Measurements from ENCODE around the gene GRB10.

GRB10 gene

GRCh38 chr7:50803359-50804337, 21.0 kb upstream of the GRB10 start:
- DNase-seq = no peak

- no peak for DNase-seq
Measured at GRCh38 chr7:50801907-50802306, 19.2 kb upstream of the GRB10 start.

DNA sequence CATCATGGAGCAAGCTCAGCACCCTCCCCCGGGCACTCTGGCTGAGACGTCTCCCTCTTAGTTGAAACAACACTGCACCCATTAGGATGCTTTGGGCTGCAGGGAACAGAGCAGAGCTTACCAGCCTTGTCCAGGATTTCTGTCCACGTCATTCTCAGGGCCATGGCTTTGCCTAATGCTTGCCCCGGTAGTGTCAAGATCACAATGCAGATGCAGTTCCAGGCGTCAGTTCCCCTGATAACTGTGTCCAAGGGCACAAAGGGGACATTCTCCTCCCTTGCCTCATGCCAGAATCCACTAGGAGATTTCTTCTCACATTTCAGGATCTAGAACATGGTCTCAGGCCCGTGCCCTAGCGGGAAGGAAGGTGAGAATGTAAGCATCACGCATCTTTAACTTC, 17.2 kb upstream of the GRB10 start:
- DNase-seq = no peak

DNA sequence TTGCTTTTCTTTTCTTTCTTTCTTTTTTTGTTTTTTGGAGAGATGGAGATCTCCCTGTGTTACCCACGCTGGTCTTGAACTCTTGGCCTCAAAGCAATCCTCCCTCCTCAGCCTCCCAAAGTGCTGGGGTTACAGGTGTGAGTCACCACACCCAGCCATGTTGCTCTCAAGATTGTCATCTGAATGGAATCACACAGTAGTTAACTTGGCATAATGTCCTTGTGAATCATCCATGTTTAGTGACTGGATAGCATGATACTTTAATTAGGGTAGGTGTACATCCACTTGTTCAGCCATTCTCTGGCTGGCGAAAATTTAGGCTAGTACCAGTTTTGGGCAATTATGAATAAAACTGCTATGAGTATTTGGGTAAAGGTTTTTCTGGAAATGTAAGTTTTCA, 15.4 kb upstream of the GRB10 start:
- DNase-seq = no peak

- DNase-seq = no peak
Measured at GRCh38 chr7:50795831-50796230, 13.1 kb upstream of the GRB10 start.

- DNase-seq = no peak
Measured at GRCh38 chr7:50795253-50795652, 12.6 kb upstream of the GRB10 start.

GRCh38 chr7:50793947-50794570, 11.4 kb upstream of the GRB10 start:
- no peak for DNase-seq

DNA sequence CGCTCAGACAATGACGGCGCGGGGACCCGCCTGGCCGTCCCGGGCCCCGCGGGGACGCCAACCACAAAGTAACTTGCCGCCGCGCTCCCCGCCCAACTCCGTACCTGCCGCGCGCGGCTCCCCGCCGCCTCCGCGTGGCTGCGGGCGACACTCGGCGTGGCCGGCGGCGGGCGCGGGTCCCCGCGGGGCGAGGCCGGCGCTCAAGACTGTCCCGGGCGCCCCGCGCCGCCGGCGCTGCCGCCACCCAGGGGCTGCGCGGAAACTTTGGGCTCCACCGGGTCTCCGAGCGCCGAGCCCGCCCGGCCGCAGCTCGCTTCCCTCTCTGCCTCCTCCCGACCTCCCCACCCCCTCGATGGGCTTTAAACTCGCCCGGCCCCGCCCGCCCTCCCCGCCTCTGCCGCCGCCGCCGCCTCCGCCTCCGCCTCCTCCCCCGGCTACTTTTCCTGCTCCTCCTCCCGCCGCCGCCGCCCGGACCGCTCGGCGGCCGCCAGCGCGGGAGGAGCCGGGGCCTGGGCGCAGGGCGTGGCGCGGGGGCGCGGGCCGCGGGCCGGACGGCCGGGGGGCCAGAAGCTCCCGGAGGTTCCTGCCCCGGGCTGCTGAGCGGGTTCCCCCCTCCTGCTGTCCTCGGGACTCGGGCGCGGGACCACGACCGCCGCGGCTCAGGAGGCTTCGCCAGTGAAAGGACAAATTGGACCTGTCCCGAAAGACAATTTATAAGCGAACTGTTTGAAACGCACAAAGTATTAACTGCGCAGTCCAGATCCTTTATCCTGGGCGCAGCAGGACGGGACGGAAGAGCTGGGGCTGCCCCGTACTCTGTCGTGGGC, 10.6 kb upstream of the GRB10 start:
- peak; percentile 83 for DNase-seq

DNA sequence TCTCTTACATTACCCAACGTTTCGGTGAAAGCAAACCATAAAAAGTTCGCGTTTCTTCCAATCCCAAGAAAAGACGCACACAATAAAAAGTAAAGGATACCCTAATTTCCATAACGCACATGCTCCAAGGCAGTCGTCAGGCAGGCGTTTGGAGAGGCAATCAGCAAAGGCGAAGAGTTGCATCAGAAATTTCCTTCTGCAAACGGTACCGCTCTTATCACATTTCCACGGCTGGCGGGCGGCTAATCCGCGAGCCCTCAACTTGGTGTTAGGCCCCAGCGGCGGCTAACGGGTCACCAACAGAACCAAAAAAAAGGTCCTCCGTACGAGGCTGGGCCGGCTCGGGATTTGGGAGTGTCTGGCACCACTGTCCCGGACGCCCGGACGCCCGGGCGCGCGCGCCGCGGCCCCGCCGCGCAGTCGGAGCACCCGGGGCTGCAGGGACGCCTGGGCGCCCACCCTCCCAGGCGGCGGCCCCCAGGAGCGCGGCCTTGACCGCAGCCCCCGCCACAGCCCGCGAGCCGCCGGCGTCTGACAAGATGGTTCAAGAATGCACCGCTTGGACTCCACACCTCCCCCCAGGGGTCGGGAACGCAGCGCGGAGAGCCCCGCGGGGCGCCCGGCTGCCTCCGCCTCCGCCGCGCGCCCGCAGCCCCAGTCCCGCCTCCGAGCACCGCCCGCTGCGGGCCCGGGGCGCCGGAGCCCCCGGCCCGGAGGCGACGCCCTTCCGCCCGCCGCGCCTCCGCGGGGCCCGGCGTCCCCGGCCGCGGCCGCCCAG, 9.8 kb upstream of the GRB10 start:
- DNase-seq = peak; percentile 85

- peak; percentile 38 for DNase-seq
Measured at GRCh38 chr7:50791938-50792341, 9.2 kb upstream of the GRB10 start.

DNA sequence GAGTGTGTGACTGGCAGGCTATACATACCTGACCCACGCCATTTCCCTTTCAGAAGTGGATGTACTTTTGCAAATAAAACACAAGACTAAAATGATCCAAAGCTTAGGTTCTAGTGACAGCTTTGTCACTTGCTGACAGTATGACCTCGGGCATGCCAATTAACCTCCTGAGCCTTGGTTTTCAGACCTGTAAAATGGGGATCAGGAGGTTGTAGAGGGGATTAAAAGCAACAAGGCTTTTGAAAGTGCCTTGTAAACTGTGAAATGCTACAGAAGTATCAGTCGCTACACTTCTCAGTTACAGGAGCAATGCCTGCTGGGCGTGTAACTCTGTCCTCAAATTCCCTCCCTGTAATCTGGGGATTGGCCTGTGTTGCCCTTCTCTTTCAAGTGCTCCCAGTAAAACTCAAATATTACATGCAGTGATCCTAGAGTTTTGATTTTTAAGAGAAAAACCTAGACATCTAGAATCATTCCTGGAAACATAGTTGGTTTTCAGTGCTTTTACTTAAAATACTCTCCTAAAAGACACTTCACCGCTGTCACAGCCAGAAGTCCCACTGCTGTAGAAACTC, 8.8 kb upstream of the GRB10 start:
- no peak for DNase-seq

GRCh38 chr7:50790381-50790780, 7.7 kb upstream of the GRB10 start:
- no peak for DNase-seq

DNA sequence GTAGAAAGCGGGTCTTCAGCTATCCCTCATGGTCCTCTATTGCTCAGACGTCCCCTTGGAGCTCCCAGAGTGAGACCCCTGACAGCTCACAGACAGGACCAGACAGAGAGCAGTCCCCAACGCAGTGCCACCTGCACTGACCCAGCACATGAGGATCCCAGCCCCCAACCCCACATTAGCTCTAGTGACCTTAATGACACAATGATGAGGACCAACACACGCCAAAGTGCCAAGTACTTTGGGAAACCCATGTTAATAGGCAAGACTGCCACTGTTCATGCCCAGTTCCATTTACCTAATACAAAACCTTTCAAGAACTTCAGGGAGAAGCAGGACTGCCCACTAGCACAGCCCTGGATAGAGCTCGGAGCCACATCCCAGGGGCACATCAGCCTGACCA, 5.7 kb upstream of the GRB10 start:
- no peak for DNase-seq

DNA sequence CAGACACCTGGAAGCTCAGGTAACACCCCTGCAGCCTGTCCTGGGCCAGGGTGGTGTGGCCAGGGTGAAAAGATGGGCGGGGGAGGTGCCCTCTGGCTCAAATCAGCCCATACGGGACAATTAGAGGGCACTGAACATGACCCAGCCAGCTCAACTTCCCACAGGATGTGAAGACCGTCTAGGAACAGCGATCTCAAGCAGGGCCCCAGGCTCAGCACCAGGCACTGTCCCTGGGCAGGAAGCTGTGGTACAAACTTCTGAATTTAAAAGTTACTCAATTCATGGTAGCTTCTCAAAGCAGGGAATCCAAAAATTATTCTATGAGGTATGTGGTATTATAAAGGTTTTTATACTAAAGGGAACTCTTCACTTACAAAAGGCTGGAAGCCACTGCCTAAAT, 5.1 kb upstream of the GRB10 start:
- DNase-seq = no peak

- no peak for DNase-seq
Measured at GRCh38 chr7:50785346-50785745, 2.6 kb upstream of the GRB10 start.

DNA sequence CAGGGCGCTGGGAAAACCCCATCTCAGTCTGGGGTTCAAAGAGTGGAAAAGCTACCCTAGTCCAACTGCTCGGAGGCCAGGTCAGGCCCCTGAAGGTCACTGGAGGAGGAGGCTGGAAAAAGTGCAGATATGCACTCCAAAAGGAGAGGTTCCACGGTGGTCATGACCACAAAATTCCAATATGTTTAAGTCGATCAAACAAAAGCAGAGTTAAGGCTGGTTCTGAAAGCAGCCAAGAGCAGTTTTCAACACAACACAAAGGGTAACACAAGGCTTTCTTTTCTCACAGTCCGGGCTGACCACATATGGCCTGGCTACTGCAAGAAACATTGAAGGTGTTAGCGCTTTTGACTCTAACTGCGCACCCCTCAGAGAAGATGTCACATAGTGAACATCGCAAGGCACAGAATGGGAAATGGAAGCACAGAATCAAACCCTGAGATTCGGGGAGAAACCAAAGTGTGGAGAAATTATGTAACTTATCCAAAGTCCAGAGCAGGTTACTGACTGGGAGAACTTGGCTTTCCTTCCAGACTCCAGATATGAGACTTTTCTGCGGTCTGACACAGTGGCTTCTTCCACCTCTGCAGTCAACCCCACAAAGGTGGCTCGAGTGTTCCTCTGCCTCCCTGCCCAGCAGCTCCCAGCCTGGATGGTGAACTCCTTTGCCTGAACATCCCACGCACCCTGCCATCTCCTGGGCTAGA, 1.3 kb upstream of the GRB10 start:
- peak; percentile 34 for DNase-seq

DNA sequence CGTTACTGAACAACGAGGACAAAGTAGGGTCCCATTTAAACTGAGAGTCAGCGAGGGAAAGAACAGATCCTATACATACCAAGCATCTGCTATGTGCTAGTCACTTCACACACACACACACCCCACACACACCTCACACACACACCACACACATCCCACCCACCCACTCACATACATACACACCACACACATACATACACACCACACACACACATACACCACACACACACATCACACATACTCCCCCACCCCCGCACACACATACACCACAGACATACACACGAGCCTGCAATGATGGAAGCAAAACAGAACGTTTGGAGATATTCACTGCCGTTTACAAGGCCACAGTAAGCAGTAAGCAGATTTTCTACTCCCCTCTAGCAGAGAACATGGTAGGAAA, 607 bp upstream of the GRB10 start:
- no peak for DNase-seq

DNA sequence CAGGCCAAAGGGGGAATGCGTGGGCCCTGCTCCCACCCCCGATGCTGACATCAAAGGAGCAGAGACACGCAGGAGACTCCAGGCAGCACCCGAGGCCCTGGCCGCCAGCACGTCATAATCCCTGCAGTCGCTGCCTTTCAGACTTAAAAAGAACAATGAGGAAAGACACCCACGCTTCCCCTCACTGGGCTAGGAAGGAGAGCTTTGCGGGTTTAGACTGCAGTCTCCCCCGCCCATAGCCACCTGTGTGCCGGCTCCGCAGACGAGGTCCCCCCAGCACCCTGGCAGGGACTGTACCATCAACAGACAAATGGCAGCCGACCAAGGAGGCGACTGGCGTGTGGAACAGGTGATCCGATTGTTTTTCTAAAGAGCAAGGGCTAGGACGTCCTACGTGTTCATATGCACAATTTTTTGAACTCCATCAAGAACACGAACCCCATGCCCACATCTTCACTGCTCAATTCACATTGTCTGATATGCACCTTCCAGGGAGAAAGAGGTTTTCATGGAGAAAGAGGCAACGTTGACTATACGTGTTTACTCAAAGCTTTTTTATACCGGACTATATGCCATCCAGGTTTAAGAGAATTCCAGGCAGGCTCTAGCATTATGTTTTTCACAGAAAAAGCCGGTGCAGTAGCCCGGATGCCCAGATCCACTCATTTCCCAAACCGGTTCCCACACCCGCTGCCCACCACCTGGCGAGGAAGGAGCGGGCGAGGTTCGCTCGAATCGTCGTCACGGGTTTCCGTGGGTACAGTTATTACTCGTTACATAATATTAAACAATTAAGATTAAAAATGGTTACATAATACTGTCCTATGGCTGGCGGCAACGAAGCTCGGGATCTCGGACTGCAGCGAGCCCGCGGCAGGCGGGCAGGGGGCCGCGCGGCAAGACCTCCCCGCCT, 1.1 kb downstream of the GRB10 start:
- DNase-seq = no peak

GRCh38 chr7:50780436-50780835, 2.3 kb downstream of the GRB10 start:
- no peak for DNase-seq

DNA sequence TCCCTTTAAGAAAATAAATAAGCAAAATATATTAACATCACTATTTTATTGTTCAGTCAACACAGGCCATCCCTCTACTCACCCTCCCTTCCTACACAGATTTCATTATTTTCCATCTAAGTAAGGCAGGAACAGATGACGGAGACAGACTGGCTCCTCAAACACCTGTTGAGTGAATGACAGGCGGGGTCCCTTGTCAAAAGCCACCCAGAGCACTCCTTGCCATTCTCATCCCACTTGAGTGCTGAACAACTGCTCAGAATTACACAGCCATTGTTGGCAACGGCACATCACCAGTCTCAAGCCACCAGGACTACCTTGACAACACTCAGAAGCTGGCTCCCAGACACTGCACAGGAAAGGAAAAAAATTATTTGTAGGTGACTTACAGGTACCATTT, 3.3 kb downstream of the GRB10 start:
- no peak for DNase-seq
